GM12892 (cell line): ENCODE data around the gene SDF2L1.

Source experiments
- POLR2A ChIP-seq: IDR thresholded peaks from 2 replicates; pipeline ENCODE4 v1.6.1; 2011; ENCODE audit warnings: low read depth, low read length, control low read depth
- POLR2AphosphoS5 ChIP-seq: IDR thresholded peaks from 2 replicates; pipeline ENCODE4 v1.6.1; 2011; ENCODE audit warnings: low read depth, low read length, control low read depth
- TAF1 ChIP-seq: IDR thresholded peaks from 2 replicates; pipeline ENCODE4 v1.6.1; 2011; ENCODE audit warnings: low read depth, mild to moderate bottlenecking, control low read depth, low read length, borderline replicate concordance

DNA sequence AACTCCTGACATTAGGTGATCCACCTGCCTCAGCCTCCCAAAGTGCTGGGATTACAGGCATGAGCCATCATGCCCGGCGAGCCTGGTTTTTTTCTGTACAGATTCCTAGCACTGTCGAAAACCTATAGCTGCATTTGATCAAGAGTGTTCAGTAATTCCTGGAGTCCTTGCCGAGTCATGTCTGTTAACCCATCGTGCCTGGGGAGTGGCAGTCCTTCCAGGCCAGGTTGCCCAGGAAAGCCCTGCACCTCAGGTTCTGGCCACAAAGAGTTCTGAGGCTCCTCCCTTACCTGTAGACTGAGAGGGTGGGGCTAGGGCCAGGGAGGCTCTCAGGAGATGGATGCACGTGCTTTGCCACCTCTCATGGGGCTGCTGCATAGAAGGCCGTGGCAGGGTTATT is 29.2 kb upstream of the SDF2L1 start:
- TF ChIP-seq POLR2AphosphoS5 (no peak), TAF1 (no peak), POLR2A (no peak)
